Brain pericyte (primary cell): Measurements from ENCODE around the gene FADS6.

Source experiments
- DNase-seq: peaks from one replicate; pipeline ENCODE4 v3.0.0-alpha.2; 2012; ENCODE audit warnings: low read depth, low spot score

The FADS6 gene, protein sequence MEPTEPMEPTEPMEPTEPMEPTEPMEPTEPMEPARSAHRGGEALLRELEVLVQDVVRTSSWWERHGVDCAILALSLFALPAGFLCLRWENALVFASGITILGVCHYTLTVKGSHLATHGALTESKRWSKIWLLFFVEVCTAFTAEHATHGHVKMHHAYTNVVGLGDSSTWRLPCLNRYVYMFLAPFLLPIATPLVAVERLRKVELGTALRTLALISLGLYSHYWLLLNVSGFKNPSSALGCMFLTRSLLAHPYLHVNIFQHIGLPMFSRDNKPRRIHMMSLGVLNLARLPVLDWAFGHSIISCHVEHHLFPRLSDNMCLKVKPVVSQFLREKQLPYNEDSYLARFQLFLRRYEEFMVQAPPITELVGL

DNA sequence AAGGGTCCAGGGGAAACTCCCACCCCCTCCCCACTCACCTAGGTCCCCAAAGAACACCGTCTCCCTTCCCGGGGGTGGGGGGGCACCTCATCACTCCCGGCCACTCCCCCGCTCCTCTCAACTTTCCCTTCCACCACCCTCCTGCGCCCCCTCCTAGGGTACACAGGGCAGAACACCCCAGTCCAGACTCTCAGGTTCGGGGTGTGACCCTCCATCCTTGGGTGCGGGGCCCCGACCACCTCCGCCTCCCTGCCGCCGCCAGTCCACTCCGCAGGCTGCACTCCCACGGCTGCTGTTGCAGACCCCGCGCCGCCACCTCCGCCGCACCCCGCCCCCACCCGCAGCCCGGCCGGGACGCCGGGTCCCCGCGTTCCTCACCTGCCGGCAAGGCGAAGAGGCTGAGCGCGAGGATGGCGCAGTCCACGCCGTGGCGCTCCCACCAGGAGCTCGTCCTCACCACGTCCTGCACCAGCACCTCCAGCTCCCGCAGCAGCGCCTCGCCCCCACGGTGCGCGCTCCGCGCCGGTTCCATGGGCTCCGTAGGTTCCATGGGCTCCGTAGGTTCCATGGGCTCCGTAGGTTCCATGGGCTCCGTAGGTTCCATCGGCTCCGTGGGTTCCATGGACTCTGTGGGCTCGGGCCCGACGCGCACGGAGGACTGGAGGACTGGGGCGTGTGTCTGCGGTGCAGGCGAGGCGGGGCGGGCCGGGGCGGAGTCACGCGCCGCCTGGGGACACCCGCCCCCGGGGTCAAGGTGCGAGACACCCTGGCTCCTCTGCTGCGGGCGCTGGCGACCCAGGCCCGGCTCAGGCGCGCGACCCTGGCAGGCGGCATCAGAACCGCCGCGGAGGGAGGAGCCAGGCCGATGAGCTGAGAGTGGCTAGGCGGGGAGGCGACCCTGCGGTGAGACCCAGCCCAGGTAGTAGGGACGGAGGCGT, at the start of gene FADS6:
Gene FADS6, minus strand, starts transcription at position 660 of the 938 bp plus-strand sequence. Its CDS starts 38 bp downstream, at position 622.
- no peak for DNase-seq

DNA sequence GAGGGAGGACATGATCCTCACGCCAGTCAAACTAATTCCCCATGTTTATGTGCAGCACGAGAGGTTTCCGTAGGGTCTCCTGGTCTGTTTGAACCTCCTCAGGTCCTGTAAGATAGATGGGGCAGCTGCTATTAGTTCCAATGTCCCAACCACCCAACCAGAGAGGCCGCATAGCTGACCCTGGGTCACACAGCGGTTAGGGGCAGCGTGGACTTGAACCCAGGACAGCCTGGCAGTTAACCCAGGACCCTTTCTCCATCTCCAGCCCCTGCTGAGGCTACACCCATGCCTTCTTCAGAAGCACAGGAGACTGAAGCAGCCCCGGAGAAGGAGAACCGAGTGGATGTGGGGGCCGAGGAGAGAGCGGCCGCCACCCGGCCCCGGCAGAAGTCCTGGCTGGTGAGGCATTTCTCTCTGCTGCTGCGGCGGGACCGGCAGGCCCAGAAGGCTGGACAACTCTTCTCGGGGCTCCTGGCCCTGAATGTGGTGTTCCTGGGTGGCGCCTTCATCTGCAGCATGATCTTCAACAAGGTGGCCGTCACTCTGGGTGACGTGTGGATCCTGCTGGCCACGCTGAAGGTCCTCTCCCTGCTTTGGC, 47.8 kb upstream of the FADS6 start:
- no peak for DNase-seq

DNA sequence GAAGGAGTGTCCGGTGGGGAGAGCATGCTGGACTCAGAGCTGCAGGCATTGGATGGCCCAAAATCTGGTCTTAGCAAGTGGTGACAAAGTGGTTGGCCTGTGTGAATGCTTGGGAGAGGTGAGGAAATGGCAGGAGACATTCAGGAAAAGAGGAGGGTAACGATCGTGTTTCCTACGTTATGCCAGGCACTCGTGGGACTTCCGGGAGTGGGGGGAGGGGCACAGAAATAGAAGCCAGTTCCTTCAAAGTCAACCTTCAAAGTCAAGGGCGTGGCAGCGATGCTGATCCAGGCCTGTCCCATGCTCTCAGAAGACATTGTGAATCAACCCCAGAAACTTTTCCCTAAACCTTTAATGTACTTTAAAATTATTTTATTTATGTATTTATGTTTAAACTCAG, 46.1 kb upstream of the FADS6 start:
- no peak for DNase-seq

DNA sequence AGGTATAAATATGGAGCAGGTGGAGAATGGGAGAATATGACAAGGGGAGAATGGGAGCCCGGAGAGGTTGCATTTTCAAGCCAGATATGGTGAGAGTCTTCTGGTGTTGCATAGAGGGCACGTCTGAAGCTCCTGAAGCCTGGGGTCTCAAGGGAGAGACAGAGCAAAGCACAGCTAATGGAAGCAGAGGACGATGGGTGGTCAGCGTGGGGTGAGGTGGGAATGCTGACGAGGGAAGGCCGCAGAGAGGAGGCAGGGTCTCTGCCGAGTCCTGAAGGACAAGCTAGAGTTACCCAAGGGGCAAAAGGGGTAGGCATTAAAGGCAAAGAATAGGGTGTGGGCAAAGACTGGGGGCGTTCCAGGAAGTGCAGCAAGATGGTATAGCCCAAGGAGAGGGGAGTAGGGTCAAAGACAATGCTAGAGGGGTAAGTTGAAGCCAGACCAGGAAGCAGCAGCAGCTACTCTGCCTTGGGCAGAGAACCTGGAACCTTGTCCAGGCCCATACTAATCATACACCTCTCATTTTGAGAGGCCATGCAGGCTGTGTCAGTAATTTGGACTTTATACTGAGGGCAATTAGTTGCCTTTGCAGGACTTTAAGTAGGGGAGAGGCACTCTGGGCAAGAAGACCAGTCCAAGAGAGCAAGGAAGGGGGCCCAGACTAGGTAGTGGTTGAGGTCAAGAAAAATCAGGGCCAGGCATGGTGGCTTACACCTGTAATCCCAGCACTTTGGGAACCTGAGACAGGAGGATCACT, 44.9 kb upstream of the FADS6 start:
- DNase-seq: no peak

DNA sequence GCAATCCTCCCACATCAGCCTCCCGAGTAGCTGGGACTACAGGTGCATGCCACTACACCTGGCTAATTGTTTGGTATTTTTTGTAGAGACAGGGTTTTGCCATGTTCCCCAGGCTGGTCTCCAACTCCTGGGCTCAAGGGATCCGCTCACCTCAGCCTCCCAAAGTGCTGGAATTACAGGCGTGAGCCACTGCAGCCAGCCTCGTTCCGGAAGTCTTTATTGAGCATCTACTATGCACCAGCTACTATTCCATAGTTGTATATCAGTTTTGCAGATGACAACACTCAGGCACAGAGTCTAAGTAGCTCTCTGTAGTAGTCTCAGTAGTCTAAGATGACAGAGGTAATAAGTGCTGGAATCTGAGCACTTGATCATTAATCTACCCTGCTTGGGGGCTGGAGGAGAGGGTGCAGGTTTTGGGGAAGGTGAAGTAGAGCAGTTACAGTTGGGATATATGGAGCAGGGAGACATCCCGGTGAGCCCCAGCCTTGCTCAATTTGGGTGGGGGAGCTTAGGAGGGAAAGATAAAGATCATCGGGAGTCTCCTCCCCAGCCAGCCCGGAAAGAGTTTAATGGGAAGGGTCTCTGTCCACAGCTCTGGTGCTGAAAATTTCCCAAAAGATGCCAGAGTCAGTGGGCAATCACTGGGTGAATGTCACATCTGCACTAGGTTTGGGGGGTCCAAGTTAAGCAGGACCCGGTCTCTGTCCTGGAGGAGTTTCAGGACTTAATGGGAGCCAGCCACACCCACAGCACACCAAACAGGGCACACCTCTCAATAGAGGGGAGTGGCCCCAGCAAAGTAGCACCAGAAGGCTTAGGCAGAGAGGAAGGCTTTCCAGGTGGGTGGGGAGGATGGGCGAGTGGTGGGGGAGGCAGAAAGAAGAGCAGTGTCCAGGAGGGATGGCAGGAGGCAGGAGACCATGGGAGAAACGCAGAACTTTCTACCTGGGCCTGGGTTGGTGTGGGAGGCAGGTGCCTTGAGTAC, 43.9 kb upstream of the FADS6 start:
- DNase-seq: no peak

DNA sequence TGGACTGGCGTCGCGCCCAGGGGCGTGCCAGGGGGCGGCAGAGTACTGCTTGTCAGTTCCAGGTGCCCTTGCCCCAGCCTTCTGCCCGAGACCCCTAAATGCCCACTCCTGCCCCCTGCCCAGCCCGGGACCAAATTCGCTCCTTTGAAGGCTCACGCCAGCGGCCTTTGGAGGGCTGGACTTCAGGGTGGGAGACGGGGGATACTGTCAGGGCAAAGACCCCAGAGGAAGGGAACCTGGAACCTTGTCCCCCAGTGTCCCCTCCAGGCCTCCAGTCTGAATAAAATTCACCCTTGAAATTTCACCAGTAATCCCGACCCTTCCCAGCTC, 43.0 kb upstream of the FADS6 start:
- DNase-seq: no peak

DNA sequence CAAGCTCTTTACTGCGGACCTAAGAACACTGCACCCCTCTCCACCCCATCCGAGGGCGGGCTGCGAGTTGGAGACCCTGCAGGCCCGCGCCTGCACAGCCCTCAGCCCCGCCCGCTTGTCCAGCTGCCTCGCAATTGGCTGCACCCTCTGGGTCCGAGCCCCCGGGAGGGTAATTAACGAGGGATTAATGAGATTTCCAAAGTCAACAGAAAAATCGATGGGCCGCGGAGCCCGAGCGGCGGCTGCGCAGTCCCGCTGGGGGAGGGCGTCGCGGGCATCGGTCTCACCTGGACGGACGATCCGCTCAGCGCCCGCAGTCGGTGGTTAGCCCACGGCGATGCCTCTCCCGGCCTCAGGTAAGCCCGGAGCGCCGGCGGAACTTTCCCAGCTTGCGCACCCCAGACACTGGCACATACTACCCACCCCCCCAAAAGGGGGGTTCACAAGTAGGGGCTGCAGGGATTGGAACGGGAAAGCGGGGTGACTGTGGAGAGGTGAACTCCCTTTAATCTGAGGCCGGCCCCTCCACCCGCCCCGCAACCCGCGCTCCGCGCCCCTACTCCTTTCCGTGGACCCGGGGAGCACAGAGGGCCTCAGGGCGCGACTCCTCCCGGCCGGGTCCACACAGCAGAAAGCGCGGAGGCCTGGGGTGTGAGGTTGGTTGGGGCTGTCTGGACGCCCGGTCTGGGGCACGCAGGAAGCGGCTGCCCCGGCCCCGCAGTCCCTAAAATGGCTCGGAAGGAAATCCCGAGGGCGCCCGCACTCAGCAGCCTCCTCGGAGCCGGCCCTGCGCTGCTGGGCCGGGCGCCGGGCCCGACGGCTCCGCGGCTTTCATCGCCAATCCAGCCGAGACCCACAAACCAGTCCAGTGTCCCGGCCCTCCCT, 42.4 kb upstream of the FADS6 start, which contains the start of gene OTOP3:
Gene OTOP3, plus strand, starts transcription at position 314 of the 885 bp plus-strand sequence. Its CDS starts 24 bp downstream, at position 338.
- no peak for DNase-seq

DNA sequence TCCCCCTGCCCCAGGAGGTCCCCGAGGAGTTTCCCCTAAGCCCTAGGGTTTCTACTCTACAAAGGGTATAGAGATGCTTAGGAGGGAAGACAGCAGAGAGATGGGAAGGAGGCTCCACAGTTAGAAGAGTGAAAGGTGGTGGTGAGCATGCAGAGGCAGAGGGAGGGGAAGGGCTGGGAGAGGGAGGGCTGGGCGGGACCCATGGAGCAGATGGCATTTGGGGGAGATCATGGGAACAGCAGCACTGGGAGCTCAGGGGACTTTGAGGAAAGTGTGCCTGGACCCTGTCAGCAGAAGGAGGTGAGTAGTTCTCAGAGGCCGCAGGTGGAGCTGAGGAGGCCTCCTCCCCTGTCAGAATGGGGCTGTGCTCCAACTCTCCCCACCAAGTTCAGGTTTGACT, 41.6 kb upstream of the FADS6 start:
- no peak for DNase-seq

DNA sequence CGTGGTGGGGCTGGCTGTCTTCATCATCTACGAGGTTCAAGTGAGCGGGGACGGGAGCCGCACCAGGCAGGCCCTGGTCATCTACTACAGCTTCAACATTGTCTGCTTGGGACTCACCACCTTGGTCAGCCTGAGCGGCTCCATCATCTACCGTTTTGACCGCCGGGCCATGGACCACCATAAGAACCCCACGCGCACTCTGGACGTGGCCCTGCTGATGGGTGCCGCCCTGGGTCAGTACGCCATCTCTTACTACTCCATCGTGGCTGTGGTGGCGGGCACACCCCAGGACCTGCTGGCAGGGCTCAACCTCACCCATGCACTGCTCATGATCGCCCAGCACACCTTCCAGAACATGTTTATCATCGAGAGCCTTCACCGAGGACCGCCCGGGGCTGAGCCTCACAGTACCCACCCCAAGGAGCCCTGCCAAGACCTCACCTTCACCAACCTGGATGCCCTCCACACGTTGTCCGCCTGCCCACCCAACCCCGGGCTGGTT, 37.2 kb upstream of the FADS6 start:
- DNase-seq: no peak

DNA sequence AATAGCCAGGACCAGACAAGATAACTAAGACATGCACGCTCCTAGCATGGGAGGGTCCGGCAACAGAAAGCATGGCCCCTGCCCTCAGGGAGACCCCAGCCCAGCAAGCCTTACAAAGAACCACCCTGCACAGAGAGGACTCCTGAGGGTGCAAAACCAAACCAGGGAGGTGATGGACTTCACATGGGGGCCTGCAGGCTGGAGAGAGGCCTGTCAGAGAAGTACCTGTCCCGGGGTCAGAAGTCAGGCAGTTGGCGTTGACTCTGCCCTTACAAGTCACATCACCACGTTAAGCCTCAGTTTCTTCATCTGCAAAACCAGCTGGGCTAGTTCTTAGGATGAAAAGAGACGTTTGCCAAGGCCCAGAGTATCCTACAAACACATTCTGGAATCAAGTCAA, 35.4 kb upstream of the FADS6 start:
- DNase-seq: no peak

DNA sequence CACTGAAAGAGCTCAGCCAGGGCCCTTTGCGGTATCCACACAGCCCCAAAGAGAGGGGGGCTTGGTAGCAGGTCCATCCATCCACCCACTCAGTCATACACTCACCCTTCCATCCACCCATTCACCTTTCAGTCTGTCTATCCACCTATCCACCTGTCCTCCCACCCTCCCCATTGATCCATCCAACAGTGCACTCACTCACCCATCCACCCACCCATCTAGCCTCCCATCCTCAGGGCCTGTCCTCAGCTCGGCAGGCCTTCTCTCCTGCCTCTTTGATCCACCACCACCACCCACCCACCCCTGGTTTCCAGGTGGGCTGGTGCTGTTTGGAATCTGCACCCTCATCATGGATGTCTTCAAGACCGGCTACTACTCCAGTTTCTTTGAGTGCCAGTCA, 31.8 kb upstream of the FADS6 start:
- DNase-seq: no peak

DNA sequence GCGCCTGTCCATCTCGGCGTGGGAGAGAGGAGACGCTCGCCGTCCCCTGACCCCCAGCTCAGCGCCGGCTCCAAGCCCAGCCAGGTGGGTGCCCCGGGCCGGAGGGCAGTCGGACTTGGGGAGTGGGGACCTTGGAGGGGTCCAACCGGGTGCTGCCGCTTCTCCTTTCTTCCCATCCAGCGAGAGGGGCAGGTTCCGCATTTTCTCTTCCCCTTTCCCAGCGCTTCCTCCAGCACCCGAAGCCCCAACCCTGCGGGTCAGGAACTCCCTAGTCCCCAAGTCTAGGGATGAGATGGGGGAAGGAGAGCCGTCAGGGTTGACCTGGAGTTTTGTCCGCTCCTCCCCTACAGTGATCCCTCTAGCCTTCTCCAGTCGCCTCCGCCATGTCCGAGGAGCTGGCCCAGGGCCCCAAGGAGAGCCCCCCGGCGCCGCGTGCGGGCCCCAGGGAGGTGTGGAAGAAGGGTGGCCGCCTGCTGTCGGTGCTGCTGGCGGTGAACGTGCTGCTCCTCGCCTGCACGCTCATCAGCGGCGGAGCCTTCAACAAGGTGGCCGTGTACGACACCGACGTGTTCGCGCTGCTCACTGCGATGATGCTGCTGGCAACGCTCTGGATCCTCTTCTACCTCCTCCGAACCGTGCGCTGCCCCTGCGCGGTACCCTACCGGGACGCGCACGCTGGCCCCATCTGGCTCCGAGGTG, 31.0 kb upstream of the FADS6 start, which contains the start of gene OTOP2:
Gene OTOP2, plus strand, starts transcription at position 24 of the 699 bp plus-strand sequence. Its CDS starts 360 bp downstream, at position 384.
- DNase-seq: no peak

DNA sequence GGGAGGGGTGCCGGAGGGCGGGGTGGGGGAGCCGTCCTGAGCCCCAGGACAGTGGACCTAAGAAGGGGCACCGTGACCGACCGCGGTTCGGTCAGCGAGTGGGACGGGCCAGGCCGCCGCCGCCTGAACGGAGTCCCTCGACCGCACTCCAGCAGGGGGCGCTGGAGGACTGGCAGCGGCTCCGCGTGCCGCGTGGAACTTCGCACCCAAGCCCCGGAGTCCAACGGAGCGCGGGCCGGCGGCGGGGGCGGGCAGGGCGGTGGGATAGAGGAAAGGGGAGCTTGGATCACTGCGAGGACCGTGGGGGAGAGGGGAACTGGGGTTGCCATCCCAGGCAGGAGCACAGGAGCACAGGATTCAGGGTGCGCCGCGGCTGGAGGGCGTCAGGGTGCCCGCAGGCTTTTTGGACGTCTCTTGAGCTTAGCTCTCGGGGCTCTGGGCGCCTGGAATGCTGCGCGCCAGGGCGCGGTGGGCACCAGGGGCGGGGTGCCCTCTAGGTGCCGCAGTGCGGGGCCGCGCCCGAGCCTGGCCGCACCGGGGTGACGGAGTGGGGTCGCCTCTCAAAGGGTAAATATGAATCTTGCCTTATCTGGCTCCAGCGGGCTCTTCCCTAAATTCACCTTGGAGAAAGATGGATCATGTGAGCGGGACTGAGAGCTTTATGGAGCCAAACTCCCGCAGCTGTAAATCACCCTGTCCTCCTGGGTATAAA, 30.3 kb upstream of the FADS6 start:
- no peak for DNase-seq

DNA sequence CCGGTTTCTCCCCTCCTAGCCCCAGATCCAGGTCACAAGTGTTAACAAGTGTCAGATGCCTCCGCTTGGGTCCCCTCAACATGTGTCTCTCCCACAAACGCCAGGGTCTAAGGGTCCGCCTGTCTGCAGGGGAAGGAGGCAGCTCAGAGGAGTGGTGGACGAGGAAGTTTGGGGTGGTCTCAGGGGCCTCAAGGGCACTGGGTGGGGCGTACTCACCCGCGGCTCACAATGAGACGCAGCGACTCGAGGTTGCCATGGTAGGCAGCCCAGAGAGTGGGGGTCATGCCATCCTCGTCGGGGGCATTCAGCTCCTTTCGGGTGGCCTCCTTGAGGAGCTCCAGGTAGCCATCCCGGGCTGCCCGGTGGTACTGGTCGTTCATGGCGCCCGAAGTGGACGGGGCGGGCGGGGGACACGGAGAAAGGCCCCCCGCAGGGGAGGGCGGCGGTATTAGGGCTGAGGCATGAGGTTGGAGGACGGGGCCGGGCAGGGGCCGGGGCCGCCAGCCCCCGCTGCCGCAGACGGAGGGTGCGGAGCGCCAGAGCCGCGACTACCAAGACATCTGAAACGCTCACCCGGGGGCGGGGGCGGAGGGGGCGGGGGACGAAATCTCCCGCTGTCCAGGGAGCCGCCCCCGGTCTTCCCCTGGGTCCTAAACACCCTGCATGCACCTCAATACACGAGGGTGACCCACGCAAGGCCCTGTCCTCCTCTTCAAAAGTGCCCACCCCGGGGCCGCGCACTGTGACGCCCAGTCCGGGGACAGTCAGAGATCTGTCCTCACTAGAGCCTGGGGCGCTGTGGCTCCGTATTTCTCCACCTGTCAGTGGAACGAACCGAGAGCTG, 29.5 kb upstream of the FADS6 start, which contains the start of gene USH1G:
Gene USH1G, minus strand, starts transcription at position 562 of the 844 bp plus-strand sequence. Its CDS starts 182 bp downstream, at position 380.
- no peak for DNase-seq

DNA sequence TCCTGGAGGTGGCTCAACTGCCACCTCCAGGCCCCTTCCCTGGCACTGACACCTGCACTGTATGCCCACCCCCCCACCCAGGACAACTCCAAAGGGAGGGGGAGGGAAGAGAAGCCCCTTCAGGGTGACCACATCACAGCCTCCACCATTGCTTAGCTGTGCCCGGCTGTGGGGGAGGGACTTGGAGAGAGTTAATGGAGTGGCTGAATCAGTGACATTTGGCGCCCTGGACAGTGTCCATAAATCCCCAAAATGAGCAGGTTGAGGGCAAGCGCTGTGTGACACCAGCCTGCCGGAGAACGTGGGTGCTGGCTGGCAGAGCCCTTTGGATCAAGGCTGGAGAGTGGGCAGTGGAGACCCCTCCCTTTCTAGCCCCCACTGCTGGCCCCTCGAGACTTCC, 28.7 kb upstream of the FADS6 start:
- no peak for DNase-seq

DNA sequence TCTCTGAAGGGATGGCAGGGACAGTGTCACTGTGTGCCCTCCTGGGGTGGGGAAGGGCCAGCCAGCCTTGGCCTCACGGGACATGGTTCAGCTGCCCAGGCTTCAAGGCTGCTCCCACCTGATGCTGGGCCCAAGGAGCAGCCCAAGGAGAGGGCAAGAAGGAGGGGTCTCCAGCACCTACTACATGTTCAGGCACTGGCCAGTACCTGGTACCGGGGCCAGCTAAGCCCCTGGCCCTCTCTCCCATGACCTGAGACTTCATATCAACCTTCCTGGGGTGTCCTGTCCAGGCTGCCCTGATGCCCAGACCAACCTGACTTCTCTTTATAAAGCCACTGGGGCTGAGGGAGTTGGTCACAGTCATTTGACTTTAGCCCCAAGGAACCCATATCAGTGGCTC, 28.3 kb upstream of the FADS6 start:
- no peak for DNase-seq
